GM23338 (cell line): ENCODE results near the gene TPO.

Experiments used
- CREB1 ChIP-seq: fragments of 250-450 bp; sonication (Bioruptor Pico); IDR thresholded peaks from 2 replicates; pipeline ENCODE4 v1.5.0; 2020; ENCODE audit warnings: low read depth, mild to moderate bottlenecking, moderate library complexity
- CTCF ChIP-seq, 2 experiments: fragments of 200-600 bp in 1 of 2; sonication (generic) in 1 of 2; conservative IDR thresholded peaks; 2 replicates each; pipeline versions ENCODE4 v1.5.1 to v1.6.1; 2016 to 2017; ENCODE audit warnings: antibody characterized with exemption in 2 of 2, low read depth in 2 of 2, mild to moderate bottlenecking in 2 of 2, moderate library complexity in 1 of 2
- EZH2 ChIP-seq: fragments of 200-600 bp; sonication (generic); IDR thresholded peaks from one replicate; pipeline ENCODE4 v1.8.0; 2017; ENCODE audit warnings: antibody characterized with exemption, mild to moderate bottlenecking, low read depth; ENCODE audit not compliant: unreplicated experiment
- EZH2phosphoT487 ChIP-seq: fragments of 200-600 bp; sonication (generic); IDR thresholded peaks from one replicate; pipeline ENCODE4 v1.8.1; 2018; ENCODE audit warnings: antibody characterized with exemption; ENCODE audit not compliant: unreplicated experiment
- JUNB ChIP-seq: IDR thresholded peaks from one replicate; pipeline ENCODE4 v1.6.1; 2016; ENCODE audit warnings: antibody characterized with exemption; ENCODE audit not compliant: unreplicated experiment
- POLR2AphosphoS5 ChIP-seq: IDR thresholded peaks from 2 replicates; pipeline ENCODE4 v1.6.1; 2016; ENCODE audit warnings: antibody characterized with exemption, low read depth
- STAT1 ChIP-seq: IDR thresholded peaks from one replicate; pipeline ENCODE4 v1.6.1; 2016; ENCODE audit warnings: antibody characterized with exemption; ENCODE audit not compliant: unreplicated experiment
- TF ChIP-seq, protein P1 (sequence below): IDR thresholded peaks from one replicate; pipeline ENCODE4 v1.6.1; 2018; ENCODE audit warnings: antibody characterized with exemption; ENCODE audit not compliant: unreplicated experiment
- TF ChIP-seq, protein P2 (sequence below): IDR thresholded peaks from 2 replicates; pipeline ENCODE4 v1.6.1; 2016; ENCODE audit warnings: antibody characterized with exemption

GRCh38 chr2:1448009-1448408 lies 34.7 kb downstream of the TPO start:
- TF ChIP-seq CTCF (conservative IDR thresholded peaks at IDR 0.05; ENCODE audit: low read depth in 2 of 2) (no peak), POLR2AphosphoS5 (no peak), EZH2phosphoT487 (no peak), JUNB (no peak), EZH2 (no peak), STAT1 (no peak), CREB1 (CRISPR knock-in tag) (no peak)
- TF ChIP-seq, protein P1, sequence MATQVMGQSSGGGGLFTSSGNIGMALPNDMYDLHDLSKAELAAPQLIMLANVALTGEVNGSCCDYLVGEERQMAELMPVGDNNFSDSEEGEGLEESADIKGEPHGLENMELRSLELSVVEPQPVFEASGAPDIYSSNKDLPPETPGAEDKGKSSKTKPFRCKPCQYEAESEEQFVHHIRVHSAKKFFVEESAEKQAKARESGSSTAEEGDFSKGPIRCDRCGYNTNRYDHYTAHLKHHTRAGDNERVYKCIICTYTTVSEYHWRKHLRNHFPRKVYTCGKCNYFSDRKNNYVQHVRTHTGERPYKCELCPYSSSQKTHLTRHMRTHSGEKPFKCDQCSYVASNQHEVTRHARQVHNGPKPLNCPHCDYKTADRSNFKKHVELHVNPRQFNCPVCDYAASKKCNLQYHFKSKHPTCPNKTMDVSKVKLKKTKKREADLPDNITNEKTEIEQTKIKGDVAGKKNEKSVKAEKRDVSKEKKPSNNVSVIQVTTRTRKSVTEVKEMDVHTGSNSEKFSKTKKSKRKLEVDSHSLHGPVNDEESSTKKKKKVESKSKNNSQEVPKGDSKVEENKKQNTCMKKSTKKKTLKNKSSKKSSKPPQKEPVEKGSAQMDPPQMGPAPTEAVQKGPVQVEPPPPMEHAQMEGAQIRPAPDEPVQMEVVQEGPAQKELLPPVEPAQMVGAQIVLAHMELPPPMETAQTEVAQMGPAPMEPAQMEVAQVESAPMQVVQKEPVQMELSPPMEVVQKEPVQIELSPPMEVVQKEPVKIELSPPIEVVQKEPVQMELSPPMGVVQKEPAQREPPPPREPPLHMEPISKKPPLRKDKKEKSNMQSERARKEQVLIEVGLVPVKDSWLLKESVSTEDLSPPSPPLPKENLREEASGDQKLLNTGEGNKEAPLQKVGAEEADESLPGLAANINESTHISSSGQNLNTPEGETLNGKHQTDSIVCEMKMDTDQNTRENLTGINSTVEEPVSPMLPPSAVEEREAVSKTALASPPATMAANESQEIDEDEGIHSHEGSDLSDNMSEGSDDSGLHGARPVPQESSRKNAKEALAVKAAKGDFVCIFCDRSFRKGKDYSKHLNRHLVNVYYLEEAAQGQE = no peak
- TF ChIP-seq, protein P2, sequence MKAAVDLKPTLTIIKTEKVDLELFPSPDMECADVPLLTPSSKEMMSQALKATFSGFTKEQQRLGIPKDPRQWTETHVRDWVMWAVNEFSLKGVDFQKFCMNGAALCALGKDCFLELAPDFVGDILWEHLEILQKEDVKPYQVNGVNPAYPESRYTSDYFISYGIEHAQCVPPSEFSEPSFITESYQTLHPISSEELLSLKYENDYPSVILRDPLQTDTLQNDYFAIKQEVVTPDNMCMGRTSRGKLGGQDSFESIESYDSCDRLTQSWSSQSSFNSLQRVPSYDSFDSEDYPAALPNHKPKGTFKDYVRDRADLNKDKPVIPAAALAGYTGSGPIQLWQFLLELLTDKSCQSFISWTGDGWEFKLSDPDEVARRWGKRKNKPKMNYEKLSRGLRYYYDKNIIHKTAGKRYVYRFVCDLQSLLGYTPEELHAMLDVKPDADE = no peak
